ACHN (cell line): ENCODE results near the gene OPCML.

Source experiments
- DNase-seq: peaks from one replicate; pipeline ENCODE4 v3.0.0-alpha.2; 2015
- in situ Hi-C: cut with HindIII; loops from 2 replicates; pipeline ENCODE4 v1.10.0; 2017; ENCODE audit warnings: low sequenced_read_pairs, low pct_ligation_motif_present, low pct_unique_long_range_greater_than_20kb

The OPCML gene

GRCh38 chr11:133531971-133532651 lies at the start of gene OPCML:
TSS of gene OPCML (minus strand) at chr11:133532501.
- in situ Hi-C loops: no loop called here
- no peak for DNase-seq

DNA sequence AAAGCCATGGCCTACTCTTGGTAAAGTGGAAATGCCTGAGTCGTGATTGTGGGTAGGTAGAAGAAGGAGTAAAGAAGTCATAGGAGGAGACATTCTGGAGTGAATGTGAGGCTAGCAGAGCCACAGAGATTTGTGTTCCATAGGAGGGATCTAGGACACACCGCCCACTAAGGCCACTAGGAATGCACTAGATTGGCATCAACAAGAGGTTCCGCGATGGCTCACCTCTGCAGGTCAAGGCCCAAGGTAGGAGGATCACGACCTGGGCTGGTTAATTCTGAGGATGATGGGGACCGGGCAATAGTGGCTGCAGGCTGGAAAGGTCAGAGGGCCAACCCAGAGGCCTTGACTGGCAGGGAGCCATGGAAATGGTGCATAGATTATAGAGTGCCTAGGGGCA lies 48.8 kb upstream of the OPCML start:
- in situ Hi-C loops: no loop called here
- DNase-seq: no peak

DNA sequence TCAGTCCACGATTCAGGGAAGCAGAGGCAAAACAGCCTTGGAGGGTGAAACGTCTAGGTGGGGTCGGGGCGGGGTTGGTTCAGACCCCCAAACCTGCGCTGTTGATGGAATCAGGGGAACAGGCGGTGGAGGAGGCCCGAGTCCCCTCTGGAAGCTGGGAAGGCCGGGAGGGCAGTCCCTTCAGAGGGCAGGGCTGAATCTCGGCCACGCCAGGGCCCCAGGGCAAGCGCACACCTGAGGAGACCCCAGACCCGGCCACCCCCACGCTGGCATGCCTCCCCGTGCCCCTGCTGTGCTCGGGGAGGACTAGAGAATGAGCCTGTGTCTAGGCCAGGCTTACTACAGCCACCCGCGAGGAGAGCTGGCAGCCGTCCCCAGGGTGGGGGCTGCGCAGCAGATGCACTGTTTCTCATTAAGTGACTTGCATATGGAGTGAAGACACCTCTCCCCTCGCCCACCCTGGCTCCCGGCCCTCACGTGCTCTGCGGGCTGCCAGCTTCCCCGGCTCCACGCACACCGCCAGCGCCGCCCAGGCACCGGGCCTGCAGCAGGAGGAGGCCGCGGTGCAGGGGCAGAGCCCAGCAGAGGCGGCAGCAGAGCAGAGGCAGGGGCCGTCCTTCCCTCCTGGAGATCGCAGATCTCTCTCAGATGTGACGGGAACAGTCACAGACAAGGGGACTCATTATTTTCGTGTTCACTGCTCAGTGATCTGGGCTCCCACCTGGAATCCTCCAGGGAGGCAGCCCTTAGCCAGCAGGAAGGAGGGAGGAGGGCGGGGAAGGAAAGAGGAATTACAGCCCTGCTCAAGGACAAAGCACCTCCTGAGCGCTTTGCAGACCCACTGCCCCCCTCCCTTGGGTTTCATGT lies 47.1 kb upstream of the OPCML start:
- in situ Hi-C loops: no loop called here
- DNase-seq: no peak

GRCh38 chr11:133577403-133577802 lies 45.1 kb upstream of the OPCML start:
- no peak for DNase-seq
- in situ Hi-C loops: no loop called here

DNA sequence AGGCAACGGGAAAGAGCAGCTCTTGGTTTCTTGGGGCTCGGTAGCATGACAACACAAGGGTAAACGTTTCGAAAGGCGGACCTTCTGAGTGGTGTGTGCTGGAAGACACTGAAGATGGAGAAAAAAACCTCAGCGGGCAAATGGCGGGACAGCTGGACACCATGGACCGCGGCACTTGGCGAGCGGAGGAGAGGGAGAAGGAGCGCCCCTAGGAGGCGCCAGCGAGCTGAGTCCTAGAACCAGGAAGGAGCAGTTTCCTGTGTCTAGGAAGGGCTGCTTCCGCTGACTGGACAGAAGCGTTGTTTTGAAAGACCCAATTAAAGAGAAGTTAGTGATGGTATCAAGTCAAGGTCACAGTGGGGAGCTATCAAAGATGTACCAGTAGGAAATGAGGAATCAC lies 44.0 kb upstream of the OPCML start:
- in situ Hi-C loops: no loop called here
- DNase-seq: no peak

DNA sequence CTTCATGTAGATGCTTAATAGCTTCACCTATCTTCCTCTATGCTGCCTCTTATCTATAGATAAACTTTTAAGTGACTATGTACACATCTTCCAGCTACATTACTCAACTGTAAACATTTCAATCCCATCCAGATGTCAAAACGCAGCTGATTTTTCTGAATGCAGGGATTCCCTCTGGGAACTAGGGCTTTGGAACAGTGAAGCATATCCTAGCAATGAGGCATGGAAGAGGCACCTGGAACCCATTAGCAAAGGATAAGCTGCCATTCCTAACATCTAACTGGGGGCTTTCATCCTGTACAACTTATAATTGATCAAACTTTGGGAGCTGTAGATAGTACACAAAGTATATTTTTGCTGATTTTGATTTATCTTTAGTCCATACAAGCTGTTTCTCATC lies 40.8 kb upstream of the OPCML start:
- in situ Hi-C loops: no loop called here
- DNase-seq: no peak

- in situ Hi-C loops: no loop called here
- DNase-seq: no peak
These were observed 38.1 kb upstream of the OPCML start for GRCh38 chr11:133570376-133570775.

DNA sequence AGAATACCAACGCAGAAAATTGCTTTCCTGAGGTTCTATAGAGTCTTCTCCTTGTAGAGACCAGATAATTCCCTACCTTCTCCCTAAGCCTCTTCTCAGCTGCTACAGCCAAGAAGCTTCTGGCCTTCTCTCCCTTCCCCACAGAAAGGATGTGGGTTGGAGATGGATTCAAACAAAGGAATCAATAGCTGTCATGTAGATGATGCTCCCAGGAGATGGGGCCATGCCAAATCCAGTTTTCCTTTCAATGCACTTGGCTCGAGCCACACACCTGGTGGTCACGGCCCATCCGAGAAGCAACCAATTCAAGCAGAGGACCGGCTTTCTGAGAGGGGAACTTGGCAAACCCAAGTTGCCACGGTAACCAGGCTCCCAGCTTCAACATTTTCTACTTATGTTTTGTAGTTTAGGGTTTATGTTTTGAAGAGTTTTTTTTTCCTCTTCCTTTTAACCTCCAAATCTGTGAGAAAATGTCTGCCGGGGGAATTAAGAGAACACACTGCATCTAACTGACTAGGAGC lies 31.3 kb upstream of the OPCML start:
- in situ Hi-C loops: no loop called here
- DNase-seq: no peak

DNA sequence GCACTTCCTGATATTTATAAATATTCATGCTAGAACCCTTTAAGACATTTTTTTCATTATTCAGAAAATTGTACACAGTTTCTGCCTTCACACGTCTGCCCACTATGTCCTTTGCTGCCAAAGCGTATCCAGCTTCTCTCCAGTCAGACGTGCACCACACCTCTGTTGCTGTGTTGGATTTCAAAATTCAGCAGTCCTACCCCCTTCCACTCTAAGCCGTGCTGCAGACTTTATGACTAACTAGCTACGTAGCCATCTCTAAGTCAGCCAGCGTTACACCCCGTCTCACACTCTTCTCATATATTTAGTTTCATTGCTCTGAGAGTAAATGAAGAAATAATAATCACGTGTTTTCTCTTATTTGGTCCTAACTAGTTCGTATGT lies 28.2 kb upstream of the OPCML start:
- no peak for DNase-seq
- in situ Hi-C loops: no loop called here

- DNase-seq: no peak
- in situ Hi-C loops: no loop called here
These were observed 27.7 kb upstream of the OPCML start for GRCh38 chr11:133559833-133560471.

- DNase-seq: no peak
- in situ Hi-C loops: no loop called here
These were observed 27.1 kb upstream of the OPCML start for GRCh38 chr11:133559382-133559781.

DNA sequence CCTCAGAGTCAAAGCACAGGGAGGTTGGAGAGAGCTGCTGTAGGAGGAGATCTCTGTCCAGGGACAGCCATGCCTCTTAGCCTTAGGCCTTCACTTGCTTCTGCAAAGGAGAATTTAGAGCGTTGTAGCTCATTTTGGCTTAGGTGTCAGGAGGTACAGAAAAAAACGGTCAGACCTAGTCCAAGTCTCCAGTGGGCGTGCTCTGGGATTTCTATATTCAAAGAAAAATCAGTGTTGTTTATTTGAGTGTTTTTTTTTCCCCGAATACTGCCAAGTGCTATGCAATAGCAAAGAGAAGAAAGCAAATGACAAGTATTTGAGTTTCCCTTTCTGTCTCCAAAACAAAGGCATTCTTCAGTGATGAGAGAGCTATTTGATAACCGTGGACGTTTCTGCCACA lies 22.7 kb upstream of the OPCML start:
- in situ Hi-C loops: no loop called here
- no peak for DNase-seq

DNA sequence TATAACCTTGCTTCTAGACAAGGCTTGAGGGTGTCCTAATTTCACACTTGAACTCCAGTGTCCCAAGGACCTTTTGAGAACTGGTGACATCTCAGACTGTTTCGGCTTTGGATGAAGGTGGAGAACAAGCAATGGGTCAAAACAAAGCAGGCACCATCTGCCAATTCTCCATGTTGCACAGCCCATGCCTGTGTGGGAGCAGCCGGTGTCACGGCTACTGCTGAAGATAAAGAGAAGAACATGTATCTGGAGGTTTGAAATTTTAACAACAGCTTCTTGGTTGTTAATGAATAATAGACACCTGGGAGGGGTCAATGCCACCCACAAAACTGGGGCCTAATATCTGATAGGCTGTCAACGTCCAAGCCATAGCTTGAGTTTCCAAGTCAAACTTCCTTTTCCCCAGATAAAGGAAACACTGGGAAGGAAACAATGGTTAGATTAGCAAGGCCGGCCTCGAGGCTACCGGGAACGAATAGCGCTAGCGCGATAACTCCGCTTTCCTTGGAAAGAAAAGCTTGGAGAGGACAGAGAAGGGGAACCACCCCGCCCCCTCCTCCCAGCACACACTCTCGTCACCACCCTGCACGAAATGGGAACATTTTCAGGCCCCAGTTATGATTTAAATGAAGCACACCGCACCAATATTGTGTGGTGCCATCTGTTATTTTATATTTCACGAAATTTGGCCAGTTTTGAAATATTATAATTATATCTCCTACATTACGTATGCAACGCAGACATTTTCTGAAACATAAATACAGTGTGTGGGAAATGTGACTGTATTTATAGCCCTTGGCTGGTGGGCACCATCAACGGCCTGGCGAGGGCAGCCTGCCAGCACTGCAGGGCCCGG lies 21.8 kb upstream of the OPCML start:
- DNase-seq: no peak
- in situ Hi-C loops: no loop called here

- in situ Hi-C loops: no loop called here
These were observed 20.6 kb upstream of the OPCML start for GRCh38 chr11:133552938-133553337.

DNA sequence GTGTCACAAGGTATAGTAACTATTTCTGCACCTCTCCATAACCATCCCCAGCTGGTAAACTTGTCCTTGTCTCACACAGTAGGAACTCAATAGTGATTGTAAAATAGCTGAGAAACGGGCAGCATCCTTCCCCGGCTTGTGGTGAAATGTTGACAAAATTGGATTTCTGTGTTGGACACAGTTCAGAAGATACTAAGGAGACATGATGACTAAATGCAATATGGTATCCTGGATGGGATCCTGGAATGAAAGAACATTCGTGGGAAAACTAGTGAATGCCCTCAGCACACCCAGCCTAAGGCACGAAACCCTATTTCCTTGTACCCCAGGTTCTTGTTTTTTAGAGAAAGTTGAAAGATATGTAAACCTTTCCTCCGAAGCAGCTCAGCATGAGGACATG lies 18.8 kb upstream of the OPCML start:
- DNase-seq: no peak
- in situ Hi-C loops: no loop called here

More at GRCh38 chr11:133552938-133553337, 20.6 kb upstream of the OPCML start:
- DNase-seq: no peak

DNA sequence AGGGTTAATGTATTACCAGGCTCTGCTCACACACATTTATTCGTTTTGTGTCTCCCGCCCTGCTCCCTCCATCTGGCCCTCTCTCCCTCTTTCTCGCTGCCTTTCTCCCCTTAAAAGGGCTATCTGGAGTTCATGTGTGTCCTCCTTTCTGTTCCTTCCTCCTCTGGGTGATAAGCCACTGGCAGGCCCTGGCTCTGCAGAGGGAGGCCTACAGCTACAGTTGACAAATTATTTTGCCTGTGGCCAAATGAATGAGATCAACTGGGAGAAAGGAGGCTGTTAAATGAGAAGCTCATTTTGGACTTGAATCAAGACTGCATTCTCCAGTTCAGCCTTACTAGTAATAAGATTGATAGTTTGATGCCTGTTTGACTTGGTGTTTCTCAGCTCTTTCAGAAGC lies 17.5 kb upstream of the OPCML start:
- DNase-seq: no peak
- in situ Hi-C loops: no loop called here

DNA sequence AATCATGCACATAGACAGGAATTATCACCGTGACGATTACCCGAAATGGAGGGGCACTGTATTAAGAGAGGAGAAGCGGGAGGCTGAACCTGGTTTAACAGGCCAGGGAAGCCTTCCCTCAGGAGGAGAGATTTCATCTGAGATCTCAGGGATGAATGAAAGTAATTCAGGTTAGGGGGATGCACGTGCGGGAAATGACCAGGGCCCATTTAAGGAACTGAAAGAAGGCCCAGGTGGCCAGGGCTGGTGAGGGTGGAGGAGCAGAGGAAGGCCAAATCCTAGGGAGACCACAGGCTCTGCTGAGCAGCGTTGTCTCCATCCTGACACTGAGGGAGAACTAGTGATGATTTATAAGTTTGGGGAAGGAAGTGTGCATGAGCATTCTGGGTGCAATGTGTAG lies 16.3 kb upstream of the OPCML start:
- in situ Hi-C loops: no loop called here
- DNase-seq: no peak

DNA sequence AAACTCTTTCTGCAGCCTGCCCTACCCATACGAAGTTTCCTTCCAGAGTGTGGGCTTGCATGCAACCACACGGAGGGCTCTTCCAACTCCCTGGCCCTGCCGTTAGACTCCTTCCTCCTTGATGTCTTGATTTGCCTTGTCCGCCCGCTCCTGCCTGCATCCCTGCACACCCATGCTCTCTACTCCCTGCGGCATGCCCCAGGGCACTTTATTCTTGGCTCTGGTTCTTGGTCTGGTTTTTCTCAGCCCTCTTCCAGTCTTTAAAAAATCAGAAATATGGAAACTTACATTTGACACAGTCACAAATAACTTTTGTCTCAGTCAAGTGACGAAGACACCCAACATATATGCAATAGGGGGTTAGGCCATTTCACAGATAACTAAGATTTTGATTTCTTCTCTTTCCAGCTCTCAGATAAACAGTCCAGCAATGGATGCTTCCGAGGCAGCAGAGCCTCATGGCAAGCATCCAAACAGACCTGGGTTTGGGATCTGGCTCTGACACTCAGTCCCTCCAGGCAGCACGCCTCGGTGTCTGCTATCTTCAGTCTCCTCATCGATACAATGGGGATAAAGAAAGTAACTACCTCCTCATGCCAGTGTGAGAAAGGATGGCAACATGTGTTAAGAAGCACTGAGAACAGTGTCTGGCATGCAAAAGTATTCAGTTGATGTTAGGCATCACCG lies 15.7 kb upstream of the OPCML start:
- in situ Hi-C loops: no loop called here

More for the DNA sequence above, 15.7 kb upstream of the OPCML start:
- DNase-seq: no peak
